Stromal cell of bone marrow (primary cell): Measurements from ENCODE around the gene CCDC117.

Experiments
- DNase-seq: peaks from one replicate; pipeline ENCODE4 v3.0.0-alpha.2; 2012; ENCODE audit warnings: low read depth

The CCDC117 gene

DNA sequence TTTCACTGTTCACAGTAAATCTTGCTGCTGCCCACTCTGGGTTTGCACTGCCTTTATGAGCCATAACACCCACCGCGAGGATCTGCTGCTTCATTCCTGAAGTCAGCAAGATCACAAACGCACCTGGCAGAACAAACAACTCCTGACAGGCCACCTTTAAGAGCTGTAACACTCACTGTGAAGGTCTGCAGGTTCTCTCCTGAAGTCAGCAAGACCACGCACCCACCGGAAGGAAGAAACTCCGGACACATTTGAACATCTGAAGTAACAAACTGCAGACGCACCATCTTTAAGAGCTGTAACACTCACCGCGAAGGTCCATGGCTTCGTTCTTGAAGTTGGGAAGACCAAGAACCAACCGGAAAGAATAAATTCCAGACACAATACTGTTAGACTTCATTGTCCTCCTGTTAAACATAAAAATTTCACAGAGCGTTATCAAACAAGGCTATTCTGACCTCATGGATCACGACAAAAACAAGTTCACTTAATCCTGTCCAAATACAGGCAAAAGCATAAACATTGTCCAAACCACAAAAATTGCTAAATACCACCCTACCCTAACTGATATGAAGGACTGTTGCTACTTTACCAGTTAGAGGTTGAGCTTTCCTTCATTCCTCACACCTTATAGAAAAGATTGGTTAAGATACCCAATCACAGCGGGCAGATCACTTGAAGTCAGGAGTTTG lies 3.0 kb upstream of the CCDC117 start:
- DNase-seq, result no peak

DNA sequence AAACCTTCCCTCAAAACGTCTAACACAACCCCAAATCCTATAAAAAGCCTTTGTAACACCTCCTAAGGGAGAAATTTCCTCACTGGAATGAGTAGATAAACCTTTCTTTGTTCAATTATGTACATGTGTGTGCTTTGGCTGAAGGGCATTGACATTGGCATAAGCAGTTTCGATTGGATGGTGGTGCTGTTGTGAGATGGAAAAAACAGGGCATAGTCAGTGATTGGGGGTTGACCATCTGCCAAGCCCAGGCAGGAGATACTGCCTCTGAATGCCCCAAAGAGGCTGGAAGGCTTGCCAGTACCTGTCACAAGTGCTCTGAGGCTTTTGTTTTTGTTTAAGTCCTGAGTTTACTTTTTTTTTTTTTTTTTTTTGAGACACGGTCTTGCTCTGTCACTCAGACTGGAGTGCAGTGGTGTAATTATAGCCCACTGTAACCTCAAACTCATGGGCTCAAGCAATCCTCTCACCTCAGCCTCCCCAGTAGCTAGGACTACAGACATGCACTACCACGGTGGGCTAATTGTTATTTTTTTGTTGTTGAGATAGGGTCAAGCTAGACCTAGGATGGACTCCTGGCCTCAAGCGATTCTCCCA lies 1.2 kb upstream of the CCDC117 start:
- no peak for DNase-seq

DNA sequence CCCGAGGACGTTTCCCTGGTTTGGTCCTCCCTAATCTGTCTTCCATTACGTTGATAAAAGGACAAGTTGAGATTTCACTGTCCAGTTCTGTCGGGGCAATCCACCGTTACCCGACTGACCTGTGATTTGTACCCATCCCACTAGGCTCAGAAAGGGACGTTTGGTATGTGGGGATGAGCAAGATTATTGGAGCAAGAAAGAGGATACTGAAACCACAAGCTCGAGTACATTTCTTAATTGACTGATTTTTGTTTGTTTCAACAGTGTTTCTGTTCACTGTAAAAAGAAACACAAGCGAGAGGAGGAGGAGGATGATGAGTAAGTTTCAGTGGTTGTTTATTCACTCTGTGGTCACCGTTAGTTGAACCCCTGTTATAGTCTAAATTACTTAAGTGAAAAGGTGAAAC lies 969 bp downstream of the CCDC117 start:
- peak; percentile 9 for DNase-seq

DNA sequence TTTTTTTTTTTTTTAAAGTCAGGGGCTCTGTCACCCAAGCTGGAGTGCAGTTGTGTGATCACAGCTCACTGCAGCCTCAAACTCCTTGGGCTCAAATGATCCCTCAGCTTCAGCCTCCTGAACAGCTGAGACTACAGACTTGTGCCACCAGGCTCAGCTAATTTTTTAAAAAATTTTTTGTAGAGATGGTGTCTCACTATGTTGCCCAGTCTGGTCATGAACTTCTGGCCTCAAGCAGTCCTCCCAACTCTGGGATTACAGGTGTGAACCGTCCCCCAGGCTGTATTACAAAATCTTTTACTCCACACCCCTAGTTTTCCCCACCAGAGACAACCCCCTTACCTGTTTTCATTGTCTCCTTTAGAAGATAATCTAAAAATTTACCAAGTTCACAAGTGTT lies 1.9 kb downstream of the CCDC117 start:
- DNase-seq, result no peak

DNA sequence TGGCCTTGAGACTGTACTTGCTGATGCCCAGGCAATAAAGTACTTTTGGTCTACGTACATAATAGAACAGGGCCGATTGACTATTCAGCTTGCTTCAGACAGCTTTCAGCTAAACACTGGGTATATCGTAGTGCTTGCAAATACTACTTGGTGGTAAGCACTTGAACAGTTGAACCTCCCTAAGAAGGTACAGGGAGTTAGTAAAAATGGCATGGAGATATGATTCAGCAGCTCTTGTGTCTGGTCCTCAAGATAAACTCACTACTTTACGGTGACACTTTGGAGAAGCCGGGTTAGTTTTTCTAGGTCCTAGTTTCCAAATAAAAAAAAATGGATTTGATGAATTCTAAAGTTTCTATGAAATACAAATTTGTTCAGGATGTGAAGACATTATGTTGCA lies 7.3 kb downstream of the CCDC117 start:
- DNase-seq, result no peak

DNA sequence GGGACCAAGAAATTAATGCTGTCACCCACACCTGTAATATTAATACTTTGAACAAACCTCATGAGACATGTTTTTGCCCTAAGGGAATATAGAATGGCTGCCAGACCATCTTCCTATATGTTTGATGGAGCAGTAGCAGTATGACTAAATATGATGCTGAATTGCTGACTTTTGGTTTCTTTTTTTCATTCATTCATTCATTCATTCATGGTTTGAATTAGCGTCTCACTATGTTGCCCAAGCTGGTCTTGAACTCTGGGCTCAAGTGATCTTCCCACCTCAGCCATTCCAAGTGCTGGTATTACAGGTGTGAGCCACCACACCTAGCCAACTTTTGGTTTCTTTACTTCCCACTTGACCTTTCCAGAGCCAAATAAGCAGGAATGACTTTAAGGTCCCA lies 7.8 kb downstream of the CCDC117 start:
- DNase-seq, result no peak

DNA sequence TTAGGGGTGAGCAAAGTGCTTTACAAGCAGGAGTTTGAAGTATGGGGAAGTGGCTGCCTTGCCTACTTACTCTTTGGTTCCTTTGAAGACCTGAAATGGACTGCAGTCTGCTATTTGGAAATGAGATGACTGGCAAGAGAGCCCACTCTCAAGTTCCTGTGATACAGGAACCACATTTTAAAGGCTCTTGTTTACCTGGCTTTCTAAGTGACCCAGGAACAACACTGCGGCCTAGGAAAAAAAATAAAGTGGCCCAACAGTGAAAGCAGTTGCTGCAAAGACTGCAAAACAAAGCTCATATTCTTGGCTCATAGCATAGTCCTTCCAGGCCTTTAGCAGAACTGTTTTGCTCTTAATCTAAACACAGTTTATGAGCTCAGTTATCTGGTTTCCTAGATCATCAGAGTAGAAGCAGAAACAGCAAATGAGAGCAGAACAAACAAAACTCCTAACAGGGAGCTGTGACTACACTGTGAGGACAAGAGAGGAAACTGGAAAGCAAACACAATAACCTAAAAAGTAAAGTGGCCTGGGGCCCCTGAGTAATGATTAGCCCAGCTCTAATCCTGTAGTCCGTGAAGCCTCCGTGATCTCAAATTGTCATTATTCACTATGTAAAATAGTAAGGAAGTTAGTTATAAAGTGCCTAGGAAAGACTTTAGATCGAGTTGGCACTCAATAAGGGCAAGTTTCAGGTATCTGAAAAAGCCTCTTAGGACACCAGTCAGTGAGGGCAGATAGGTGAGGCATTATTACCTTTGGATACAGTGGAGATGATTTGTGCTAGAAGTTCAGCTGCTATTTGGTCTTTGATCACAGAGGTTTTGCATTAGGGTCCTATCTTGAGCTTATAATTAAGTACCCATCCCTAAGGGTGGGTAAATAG lies 11.5 kb downstream of the CCDC117 start:
- no peak for DNase-seq

DNA sequence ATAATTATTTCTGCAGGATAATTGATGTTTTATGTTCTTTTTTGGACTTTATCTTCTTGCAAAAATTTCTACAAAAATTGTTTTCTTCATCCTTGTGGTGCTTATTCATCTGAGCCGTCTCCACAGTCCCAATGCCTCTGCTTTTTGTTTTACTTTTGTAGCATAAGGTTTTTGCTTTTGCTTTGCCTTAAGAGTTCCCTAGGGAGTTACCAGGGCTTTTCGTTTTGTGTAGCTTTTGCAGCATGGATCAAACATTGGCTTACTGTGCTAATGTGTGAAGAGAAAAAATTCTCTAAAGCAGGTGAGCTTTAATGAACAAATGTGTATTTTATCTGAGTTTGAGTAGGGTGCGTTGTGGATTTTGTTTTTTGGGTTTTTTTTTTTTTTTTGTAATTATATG lies 16.1 kb downstream of the CCDC117 start:
- DNase-seq, result no peak

DNA sequence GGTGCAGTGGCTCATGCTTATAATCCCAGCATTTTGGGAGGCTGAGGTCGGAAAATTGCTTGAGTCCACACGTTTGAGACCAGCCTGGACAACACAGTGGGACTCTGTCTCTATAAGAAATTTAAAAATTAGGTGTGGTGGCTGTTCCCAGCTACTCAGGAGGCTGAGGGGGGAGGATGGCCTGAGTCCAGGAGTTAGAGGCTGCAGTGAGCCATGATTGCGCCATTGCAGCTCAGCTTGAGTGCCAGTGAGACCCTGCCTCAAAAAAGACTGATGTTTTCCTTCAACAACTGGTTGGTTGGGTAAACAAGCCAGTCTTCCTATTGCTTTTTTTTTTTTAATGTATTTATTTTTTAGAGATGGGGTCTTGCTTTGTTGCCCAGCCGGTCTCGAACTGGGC lies 18.6 kb downstream of the CCDC117 start:
- no peak for DNase-seq

DNA sequence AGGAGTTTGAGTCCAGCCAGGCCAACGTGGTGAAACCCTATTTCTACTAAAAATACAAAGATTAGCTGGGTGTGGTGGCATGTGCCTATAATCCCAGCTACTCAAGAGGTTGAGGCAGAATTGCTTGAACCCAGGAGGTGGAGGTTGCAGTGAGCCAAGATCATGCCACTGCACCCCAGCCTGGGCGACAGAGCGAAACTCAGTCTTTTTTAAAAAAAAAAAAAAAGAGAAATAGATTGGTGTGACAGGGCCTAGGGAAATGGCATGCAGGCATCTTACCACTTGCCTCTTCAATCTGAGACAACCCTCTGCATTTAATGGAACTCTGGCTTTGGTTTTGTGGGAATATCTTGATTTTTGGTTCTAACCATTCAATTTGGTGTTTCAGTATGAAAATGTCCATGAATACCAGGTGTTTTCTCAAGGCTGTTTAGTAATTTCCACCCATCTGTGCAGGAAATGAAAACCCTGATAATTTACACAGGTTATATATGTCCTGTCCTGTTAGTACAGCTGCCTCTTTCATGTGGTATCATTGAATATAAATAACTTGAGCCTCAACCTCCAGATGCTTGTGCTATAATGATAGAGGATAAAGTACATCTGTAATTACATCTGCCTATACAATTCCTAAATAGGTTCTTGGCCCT lies 19.5 kb downstream of the CCDC117 start:
- no peak for DNase-seq

DNA sequence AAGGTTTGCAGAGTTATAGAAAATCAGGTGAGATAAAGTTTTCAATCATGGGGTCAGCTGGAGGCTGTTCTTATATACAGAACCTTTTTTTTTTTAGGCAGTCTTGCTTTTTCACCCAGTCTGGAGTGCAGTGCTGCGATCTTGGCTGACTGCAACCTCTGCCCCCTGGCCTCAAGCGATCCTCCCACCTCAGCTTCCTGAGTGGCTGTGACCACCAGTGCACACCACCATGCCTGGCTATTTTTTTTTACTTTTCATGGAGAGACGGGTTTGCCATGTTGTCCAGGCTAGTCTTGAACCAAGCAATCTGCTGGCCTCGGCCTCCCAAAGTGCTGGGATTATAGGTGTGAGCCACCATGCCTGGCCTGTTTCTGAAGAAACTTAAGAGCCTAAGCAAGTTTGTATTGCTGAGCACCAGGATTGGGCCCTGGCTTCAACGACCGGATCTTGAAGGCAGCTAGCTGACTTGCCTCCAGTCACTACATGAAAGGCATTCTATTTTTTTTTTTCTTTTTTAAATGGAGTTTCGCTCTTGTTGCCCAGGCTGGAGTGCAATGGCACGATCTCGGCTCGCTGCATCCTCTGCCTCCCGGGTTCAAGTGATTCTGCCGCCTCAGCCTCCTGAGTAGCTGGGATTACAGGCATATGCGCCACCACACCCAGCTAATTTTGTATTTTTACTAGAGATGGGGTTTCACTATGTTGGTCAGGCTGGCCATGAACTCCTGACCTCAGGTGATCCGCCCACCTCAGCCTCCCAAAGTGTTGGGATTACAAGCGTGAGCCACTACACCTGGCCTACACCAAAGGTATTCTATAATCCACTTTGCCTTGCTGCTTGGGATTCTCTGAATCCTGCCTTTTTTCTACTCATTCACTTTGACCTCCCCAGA lies 20.2 kb downstream of the CCDC117 start:
- DNase-seq, result no peak

DNA sequence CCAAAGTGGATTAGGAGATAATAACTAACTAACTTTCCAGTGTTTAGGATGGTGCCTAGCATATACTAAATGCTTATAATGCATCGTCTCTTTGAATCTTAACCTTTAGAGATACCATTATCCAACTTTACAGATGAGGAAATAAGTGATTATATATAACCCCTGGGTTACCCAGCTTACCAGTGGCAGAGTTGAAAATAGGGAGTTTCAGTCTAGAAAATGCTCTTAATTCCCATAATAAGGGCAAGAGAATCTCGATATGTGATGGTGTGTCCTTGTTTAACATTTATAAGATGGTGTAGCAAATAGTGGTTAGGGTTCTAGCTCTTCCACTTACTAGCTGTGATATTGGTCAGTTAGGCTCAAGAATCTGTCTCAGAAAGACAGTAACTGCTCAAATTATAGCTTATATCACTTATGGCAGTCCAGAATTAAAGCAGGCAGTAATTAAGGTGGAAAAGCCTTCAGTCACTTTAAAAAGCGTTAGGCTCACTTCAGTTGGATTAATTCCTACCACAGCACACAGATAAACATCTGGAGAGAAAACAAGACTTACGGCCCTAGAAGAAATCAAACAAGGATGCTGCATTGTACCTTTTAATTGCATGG lies 21.6 kb downstream of the CCDC117 start:
- no peak for DNase-seq

DNA sequence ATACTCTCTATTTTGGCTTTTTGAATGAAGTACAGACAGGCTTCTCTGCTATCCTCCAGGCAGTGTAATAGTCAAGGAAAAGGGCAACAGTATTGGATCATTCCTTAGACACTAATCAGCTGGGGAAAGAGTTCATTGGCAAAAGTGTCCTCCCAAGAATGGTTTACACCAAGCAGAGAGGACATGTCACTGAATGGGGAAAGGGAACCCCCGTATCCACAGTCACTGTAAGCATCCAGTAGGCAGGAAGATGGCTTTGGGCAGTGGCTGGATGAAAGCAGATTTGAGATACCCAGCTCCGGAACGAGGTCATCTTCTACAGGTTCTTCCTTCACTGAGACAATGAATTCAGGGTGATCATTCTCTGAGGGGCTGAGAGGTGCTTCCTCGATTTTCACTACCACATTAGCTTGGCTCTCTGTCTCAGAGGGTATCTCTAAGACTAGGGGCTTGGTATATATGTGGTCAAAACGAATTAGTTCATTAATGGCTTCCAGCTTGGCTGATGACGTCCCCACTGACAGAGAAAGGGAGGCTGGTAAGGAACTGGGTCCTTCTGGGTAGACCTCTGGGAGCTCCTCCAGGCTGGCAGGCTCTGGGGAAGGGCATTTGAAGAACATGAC lies 22.7 kb downstream of the CCDC117 start:
- DNase-seq, result no peak

DNA sequence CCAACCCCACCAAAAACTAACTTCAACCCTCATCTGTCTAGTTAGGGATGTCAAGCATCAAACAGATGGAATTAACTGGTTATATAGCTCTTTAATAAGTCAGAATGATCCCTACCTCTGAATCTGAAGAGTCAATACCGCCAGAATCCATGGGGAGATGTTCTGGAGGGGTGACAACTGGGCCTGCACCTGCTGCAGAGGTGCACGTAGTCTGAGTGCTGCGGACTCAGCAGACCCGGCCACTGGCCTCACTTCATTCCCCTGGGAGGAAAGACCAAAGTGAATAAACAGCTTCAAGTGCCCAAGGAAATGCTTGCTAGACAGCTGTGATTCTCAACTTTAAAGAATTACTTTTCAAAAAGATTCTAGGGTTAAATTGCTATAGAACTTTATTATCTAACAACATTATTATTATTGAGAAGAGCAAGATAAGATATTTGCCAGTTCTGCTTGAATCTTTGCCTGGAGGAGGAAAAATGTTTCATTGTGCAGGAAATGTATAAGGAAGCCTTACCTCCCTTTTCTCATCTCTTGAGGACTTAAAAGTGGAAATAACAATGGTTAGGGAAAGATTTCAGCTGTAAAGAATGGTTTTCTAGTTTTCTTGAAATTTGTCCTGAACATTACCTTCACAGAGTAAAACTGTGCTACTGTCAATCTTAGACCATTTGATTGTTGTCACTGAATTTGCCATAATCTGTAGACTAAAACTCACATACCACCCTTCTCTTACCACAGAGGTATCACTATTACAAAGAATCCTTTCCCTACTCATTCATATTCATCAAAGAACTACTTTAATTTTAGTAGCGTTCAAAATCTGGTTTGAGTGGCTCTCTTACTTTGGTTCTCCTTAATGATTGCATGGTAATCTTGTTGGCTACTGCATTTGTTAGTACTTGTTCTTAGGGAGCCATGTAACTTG lies 23.7 kb downstream of the CCDC117 start:
- no peak for DNase-seq

DNA sequence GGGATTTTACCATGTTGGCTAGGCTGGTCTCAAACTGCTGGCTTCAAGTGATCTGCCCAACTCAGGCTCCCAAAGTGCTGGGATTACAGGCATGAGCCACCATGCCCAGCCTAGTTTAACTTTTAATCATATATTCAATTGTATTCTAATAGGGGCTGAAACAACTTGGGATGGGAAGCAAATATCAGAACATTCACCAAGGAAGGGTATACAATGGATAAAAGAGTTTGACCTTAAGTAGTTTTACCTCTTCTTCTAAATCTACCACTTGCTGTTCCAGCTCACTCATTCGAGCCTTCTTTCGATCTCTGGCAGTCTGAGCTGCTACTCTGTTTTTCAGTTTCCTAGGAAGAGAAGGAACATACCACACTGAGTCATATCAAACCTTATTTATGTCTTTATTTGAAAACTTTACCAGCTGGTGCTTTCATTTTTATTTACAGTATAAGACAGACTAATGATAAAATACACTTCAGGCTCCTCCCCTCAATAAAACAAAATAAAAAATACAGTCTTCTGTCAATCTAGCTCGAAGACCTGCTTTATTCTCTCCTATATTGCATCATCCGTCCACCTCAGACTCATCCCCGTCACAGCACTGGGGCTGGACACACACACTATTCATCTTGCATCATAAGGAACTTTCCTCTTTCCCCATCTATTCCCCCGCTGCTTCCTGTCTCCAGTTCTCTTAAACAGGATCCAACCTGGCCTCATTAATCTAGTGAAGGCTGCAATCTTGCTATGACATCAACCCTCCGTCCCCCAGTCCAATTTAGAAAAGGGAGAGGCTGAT lies 26.5 kb downstream of the CCDC117 start:
- peak; percentile 84 for DNase-seq

DNA sequence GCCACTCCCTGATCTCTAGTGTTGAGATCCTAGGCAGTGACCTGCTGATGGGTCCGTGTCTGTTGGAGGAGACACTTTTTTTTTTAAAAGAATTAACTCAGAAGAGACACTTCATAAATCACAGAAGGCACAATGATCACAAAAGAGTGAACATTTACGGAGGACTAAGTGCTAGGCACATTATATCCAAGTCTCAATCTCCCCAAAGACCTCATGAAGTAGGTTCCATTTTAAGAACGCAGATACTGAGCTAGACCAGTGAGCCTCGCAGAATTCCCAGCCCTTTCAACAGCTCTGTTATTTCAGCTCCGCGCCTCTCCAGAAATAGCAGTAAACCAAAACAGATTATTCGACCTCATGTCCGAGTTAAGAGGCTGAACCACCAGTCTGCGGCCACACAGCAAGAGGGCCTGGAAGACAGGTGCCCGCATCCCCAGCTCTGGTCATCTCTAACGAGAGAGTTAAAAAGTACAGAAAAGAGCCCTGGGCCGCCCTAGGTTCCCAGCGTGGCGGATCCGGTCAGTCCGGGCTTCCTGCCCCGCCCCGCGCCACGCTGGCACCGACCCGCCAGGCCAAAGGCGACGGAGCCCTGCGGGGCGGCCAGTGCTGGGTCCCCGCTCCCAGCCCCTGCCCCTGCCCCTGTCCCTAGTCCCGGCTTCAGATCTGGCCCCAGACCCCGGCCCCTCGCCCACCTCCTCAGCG lies 27.3 kb downstream of the CCDC117 start:
- peak; percentile 34 for DNase-seq

DNA sequence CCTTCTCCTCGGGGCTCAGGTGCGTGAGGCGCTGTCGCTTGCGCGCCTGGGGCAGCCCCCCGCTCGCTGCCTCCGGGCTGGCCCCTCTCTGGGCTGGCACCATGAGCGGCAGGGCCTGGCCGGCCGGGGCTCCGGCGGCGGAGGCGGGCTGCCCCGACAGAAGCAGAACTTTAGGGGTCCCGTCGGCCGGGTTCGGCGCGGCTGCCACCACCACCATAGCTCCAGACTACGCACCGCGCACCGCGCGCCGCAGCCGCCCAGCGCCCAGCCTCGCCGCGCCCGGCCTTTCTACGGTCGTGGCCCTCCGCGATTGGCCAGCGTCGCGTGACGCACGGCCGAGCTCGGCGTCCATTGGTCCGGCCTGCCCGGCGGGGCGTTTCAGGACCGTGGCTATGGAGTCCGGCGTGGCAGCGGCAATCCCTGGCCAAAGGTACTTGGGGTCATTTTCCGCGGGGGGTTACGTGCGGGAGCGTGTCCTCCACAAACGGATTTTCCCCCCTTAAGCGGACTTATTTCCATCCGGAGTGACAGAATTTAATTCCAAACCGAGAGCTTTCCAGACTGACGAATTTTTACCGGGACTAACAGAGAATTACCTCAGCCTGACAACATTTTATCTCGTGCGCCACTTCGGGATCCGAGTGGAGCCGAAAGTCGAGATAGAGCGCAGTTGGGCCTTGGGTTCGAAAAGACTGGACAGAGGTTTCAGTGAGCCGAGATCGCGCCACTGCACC lies 28.0 kb downstream of the CCDC117 start, which contains the start of gene XBP1:
XBP1 (minus strand) TSS at position 262 of the 734 bp plus-strand sequence.
- peak; percentile 90 for DNase-seq
